NCI-H146 treated with DMSO at 0.1 percent for 48 hours (cell line): ENCODE measurements around the gene THAP2.
"Not testable (repeated sequence)": the region's sequence is repeated elsewhere in the genome, so short reads cannot be mapped to it uniquely, and the experiment has no call there.

Experiments
- DNase-seq: peaks from one replicate; lab custom pipeline; 2025; ENCODE audit not compliant: unreplicated experiment; lab: John Stamatoyannopoulos, UW

The THAP2 gene

GRCh38 chr12:71702181-71702580 lies 38.1 kb downstream of the THAP2 start:
- not testable (repeated sequence) for DNase-seq

- DNase-seq: no peak
Observed at GRCh38 chr12:71702590-71702989, 38.5 kb downstream of the THAP2 start.

- DNase-seq: no peak
Observed at GRCh38 chr12:71703206-71703605, 39.1 kb downstream of the THAP2 start.

- no peak for DNase-seq
Observed at GRCh38 chr12:71704920-71705319, 40.8 kb downstream of the THAP2 start.

- DNase-seq: no peak
Observed at GRCh38 chr12:71708658-71709057, 44.6 kb downstream of the THAP2 start.

GRCh38 chr12:71710276-71711125 lies 46.4 kb downstream of the THAP2 start:
- DNase-seq: no peak

- DNase-seq: no peak
Observed at GRCh38 chr12:71718611-71719010, 54.5 kb downstream of the THAP2 start.

- DNase-seq: no peak
Observed at GRCh38 chr12:71719647-71720370, 55.7 kb downstream of the THAP2 start.

GRCh38 chr12:71721783-71722505 lies 57.8 kb downstream of the THAP2 start:
- DNase-seq: no peak

- no peak for DNase-seq
Observed at GRCh38 chr12:71725011-71725410, 60.9 kb downstream of the THAP2 start.

GRCh38 chr12:71726548-71726947 lies 62.4 kb downstream of the THAP2 start:
- DNase-seq: no peak

- no peak for DNase-seq
Observed at GRCh38 chr12:71727958-71728357, 63.9 kb downstream of the THAP2 start.
